ENCODE results near the gene KIF15. TPM values are rescaled to one million over a fixed set of nuclear protein-coding genes. Genes with fewer than 3 reads are reported as not detected.
A peak's percentile ranks its signal among the peaks of the same experiment; 100 is the strongest.

KIF15 gene
- total RNA-seq, 4 donors from 2014 or later: 3.2 to 9.1 (median 4.9) TPM

GRCh38 chr3:44880284-44880683 lies 118.7 kb downstream of the KIF15 start:
- DNase-seq: no peak
- no peaks in the 10 kb centered on the region for H3K9me3 ChIP-seq
- intact Hi-C loops (cut with DNase I): no loop called here
- no peaks in the 10 kb centered on the region for H3K36me3 ChIP-seq
- TF ChIP-seq CTCF (IDR thresholded peaks at IDR 0.05) (no peak), POLR2A (IDR thresholded peaks at IDR 0.05) (no peak)
- H3K4me1 ChIP-seq: peaks cover 9 to 20% (median 10%) of the 10 kb centered on the region in 3 donors
- no peak overlapping the region for H3K27ac ChIP-seq
- peaks cover 0 to 4% (median 0%) of the 10 kb centered on the region in 4 donors for H3K27me3 ChIP-seq
- H3K4me3 ChIP-seq: no peak overlapping the region
- WGBS, 2 donors: 33 to 51% methylated on average over 1 to 2 of the region's 2 CpGs

GRCh38 chr3:44883213-44883955 lies 121.8 kb downstream of the KIF15 start:
- Histone ChIP-seq H3K4me1 (peaks cover 10 to 39% (median 16%) of the 10 kb centered on the region in 3 donors), H3K27me3 (peaks cover 0 to 6% (median 0%) of the 10 kb centered on the region in 4 donors), H3K9me3 (no peaks in the 10 kb centered on the region), H3K4me3 (no peak overlapping the region), H3K36me3 (no peaks in the 10 kb centered on the region), H3K27ac (peak overlapping the region; percentile 43 to 78 (median 70))
- intact Hi-C loops (cut with DNase I): no loop called here
- WGBS, 2 donors: 45 to 63% methylated on average over 2 to 4 of the region's 5 CpGs
- DNase-seq: no peak
- no peak for TF ChIP-seq POLR2A (IDR thresholded peaks at IDR 0.05)
- no peak for TF ChIP-seq CTCF (IDR thresholded peaks at IDR 0.05)

GRCh38 chr3:44883999-44884431 lies 122.4 kb downstream of the KIF15 start:
- no peaks in the 10 kb centered on the region for H3K9me3 ChIP-seq
- no peak overlapping the region for H3K4me3 ChIP-seq
- DNase-seq: no peak
- intact Hi-C loops (cut with DNase I): no loop called here
- H3K36me3 ChIP-seq: no peaks in the 10 kb centered on the region
- 16 to 19% methylated on average over 3 of the region's 4 CpGs for WGBS, 2 donors
- no peak for TF ChIP-seq CTCF (IDR thresholded peaks at IDR 0.05)
- no peak for TF ChIP-seq POLR2A (IDR thresholded peaks at IDR 0.05)
- peaks cover 10 to 39% (median 16%) of the 10 kb centered on the region in 3 donors for H3K4me1 ChIP-seq
- peaks cover 0 to 6% (median 0%) of the 10 kb centered on the region in 4 donors for H3K27me3 ChIP-seq
- peak overlapping the region; percentile 43 to 78 (median 70) for H3K27ac ChIP-seq

- Histone ChIP-seq H3K9me3 (no peaks in the 10 kb centered on the region), H3K4me1 (peaks cover 10 to 39% (median 16%) of the 10 kb centered on the region in 3 donors), H3K27ac (peak overlapping the region in 2 of 4 donors; percentile 70 to 71), H3K27me3 (peaks cover 0 to 6% (median 0%) of the 10 kb centered on the region in 4 donors), H3K36me3 (no peaks in the 10 kb centered on the region), H3K4me3 (no peak overlapping the region)
- 28 to 42% methylated on average over 4 of the region's 4 CpGs for WGBS, 2 donors
- no peak for DNase-seq
- TF ChIP-seq POLR2A (IDR thresholded peaks at IDR 0.05) (no peak), CTCF (IDR thresholded peaks at IDR 0.05) (no peak)
- intact Hi-C loops (cut with DNase I): no loop called here
Measured at GRCh38 chr3:44885618-44886017, 124.0 kb downstream of the KIF15 start.

GRCh38 chr3:44886561-44886960 lies 125.0 kb downstream of the KIF15 start:
- no peak for DNase-seq
- Histone ChIP-seq H3K36me3 (no peaks in the 10 kb centered on the region), H3K4me3 (no peak overlapping the region), H3K4me1 (peaks cover 10 to 39% (median 16%) of the 10 kb centered on the region in 3 donors), H3K27ac (peak overlapping the region; percentile 40 to 64 (median 52)), H3K27me3 (peaks cover 0 to 6% (median 0%) of the 10 kb centered on the region in 4 donors), H3K9me3 (no peaks in the 10 kb centered on the region)
- no peak for TF ChIP-seq CTCF (IDR thresholded peaks at IDR 0.05)
- intact Hi-C loops (cut with DNase I): no loop called here
- WGBS, 2 donors: 36 to 43% methylated on average over 2 to 3 of the region's 3 CpGs

Measured in esophagus squamous epithelium (tissue), 5 donors.